ENCODE results near the gene SLC35A2. TPM values are rescaled to one million over a fixed set of nuclear protein-coding genes. Genes with fewer than 3 reads are reported as not detected.

The SLC35A2 gene
- total RNA-seq, 2 donors from 2014 or later: 12.5 to 20.1 TPM

DNA sequence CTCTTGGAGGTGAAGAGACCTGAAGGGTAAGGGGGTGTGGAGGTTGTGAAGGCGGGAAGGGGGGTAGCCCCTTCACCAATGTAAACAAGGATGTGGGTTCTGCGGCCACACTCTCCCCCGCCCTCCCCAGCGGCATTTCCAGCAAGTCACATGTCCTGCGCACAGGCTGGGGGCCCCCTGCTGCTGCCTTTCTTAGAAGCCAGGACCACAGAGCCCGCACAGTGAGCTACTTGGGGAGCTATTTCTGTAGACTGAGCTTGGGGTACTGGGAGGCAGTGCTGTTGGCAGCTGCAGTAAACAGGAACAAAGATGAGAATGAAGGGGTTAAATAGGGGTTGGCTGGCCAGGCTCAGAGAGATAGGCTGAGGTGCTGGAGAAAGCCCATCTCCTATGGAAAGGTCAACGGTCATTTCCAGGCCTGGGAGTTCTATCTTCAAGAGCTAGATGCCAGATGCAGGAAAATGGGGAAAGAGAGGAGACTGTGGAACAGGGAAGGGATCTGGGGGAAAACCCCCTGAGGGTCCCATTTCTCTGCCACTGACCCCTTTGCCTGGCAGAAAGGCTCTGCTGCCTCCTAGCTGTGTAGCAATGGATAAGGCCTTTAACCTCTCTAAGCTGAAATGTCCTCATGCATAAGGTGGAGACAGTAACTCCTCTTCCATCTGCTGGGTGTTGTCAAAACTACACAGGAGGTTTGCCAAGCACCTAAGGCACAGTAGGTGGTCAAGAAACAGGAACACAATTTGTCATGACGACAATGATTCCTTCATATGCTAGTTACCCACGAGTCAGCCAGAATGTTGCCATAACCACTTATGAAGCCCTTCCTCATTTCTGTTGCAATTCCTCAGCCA lies 25.8 kb upstream of the SLC35A2 start:
- WGBS, 2 donors: 62 to 63% methylated on average over 5 to 7 of the region's 9 CpGs
- peak overlapping the region in 1 of 4 donors; percentile 45 for H3K27ac ChIP-seq
- peaks cover 16% of the 10 kb centered on the region for H3K4me1 ChIP-seq
- H3K27me3 ChIP-seq: no peaks in the 10 kb centered on the region
- DNase-seq (peak in 2 of 4 donors; percentile 29 to 55), ATAC-seq (no peak)
- no peaks in the 10 kb centered on the region for H3K9me3 ChIP-seq
- intact Hi-C loops (cut with DNase I): no loop called here
- no peak overlapping the region for H3K4me3 ChIP-seq
- peaks cover 0 to 1% of the 10 kb centered on the region in 2 donors for H3K36me3 ChIP-seq (replicated peaks in 1 of 2; ENCODE audit: insufficient read depth in 1 of 2, low read depth in 2 of 2)
- TF ChIP-seq, protein P1, sequence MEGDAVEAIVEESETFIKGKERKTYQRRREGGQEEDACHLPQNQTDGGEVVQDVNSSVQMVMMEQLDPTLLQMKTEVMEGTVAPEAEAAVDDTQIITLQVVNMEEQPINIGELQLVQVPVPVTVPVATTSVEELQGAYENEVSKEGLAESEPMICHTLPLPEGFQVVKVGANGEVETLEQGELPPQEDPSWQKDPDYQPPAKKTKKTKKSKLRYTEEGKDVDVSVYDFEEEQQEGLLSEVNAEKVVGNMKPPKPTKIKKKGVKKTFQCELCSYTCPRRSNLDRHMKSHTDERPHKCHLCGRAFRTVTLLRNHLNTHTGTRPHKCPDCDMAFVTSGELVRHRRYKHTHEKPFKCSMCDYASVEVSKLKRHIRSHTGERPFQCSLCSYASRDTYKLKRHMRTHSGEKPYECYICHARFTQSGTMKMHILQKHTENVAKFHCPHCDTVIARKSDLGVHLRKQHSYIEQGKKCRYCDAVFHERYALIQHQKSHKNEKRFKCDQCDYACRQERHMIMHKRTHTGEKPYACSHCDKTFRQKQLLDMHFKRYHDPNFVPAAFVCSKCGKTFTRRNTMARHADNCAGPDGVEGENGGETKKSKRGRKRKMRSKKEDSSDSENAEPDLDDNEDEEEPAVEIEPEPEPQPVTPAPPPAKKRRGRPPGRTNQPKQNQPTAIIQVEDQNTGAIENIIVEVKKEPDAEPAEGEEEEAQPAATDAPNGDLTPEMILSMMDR (IDR thresholded peaks at IDR 0.05): no peak
- TF ChIP-seq POLR2A (IDR thresholded peaks at IDR 0.05): no peak

DNA sequence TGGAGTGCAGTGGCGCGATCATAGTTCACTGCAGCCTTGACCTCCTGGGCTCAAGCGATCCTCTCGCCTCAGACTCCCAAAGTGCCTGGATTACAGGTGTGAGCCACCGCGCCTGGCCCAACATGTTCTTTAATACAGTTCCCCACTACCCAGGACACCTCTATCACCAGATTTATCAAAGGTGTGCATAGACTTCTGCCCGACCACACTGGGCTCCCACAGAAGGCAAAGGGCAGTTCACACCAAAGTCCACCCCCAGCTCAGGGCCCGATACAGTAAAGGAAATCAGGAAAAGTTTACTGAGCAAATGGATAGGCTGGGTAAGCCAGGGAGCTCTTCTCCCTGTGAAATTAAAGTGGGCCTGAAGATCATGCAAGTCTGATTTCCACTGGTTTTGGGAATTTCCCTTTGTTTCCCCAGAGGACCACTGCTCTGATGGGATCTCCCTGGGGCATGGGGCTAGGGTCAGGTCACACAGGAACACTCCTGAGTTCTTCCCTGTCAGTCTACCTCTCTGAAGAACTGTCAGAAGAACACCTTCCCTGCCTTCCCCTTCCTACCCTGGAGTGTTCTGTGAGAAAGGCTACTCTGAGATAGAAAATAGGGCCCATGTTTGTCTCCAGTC lies 25.1 kb upstream of the SLC35A2 start:
- H3K36me3 ChIP-seq (replicated peaks in 1 of 2; ENCODE audit: insufficient read depth in 1 of 2, low read depth in 2 of 2): peaks cover 0 to 1% of the 10 kb centered on the region in 2 donors
- TF ChIP-seq, protein P1 (IDR thresholded peaks at IDR 0.05): no peak
- no peak for TF ChIP-seq POLR2A (IDR thresholded peaks at IDR 0.05)
- ATAC-seq (no peak), DNase-seq (no peak)
- intact Hi-C loops (cut with DNase I): no loop called here
- 84 to 92% methylated on average over 7 to 8 of the region's 8 CpGs for WGBS, 2 donors
- H3K9me3 ChIP-seq: no peaks in the 10 kb centered on the region
- H3K4me3 ChIP-seq: no peak overlapping the region
- peaks cover 10% of the 10 kb centered on the region for H3K4me1 ChIP-seq
- peak overlapping the region in 1 of 4 donors; percentile 8 for H3K27ac ChIP-seq
- no peaks in the 10 kb centered on the region for H3K27me3 ChIP-seq

DNA sequence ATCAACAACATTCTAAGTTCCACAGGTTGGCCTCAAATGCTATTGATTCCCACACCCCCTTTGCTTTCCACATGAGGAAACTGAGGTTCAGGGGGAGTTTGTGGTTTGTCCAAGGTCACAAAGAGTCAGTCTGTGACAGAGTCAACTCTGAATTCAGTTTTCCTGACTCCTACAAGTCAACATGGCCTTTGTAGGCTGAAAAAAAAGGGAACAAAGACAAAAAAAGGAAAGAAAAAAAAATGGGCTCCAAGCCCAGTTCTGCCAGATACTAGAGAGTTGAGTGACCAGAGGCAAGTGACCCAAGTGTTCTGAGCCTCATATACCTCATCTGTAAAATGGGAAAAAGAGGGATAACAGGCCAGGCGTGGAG lies 23.8 kb upstream of the SLC35A2 start:
- 67 to 100% methylated on average over 1 of the region's 1 CpG for WGBS, 2 donors
- DNase-seq (no peak), ATAC-seq (no peak)
- no peak for TF ChIP-seq POLR2A (IDR thresholded peaks at IDR 0.05)
- TF ChIP-seq, protein P1 (IDR thresholded peaks at IDR 0.05): no peak
- Histone ChIP-seq H3K4me1 (peaks cover under 1% of the 10 kb centered on the region), H3K27me3 (no peaks in the 10 kb centered on the region), H3K4me3 (no peak overlapping the region), H3K36me3 (replicated peaks in 1 of 2; ENCODE audit: insufficient read depth in 1 of 2, low read depth in 2 of 2) (peaks cover 0 to 1% of the 10 kb centered on the region in 2 donors), H3K9me3 (no peaks in the 10 kb centered on the region), H3K27ac (no peak overlapping the region)
- intact Hi-C loops (cut with DNase I): no loop called here

DNA sequence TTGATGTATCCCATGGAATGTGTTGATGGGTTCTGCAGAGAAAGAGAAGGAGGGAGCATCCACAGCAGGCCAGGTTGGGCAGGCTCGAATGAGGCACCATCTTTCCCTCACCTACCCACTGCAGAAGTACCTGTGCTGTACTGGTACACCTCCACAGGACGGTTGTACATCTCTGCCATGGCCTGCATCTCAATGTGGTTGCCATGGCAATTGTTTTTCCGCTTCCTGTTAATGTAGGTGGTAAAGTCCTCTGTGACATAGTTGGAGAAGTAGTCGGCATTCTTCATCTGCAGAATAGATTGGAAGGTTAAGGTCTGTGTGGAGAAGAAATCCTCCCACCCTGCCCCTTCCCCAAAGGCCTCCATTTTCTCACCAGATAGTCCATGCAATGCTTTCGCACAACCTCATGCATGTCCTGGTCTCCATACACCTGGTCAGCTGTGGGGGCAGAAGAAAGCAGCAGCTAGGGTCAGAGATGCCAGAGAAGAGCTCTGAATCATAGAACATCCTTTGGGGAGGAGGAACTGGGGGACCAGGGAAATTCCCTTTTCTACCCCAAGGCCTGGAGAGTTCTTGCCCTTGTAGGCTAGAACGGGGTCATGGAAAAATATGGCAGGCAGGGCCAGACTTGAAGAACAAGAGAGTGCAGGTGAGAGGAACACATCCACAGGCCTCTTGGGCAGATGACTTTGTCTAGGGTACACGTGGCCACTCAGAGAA lies 23.3 kb upstream of the SLC35A2 start:
- Histone ChIP-seq H3K36me3 (replicated peaks in 1 of 2; ENCODE audit: insufficient read depth in 1 of 2, low read depth in 2 of 2) (peaks cover 0 to 4% of the 10 kb centered on the region in 2 donors), H3K4me3 (no peak overlapping the region), H3K4me1 (no peaks in the 10 kb centered on the region), H3K27ac (no peak overlapping the region), H3K9me3 (no peaks in the 10 kb centered on the region), H3K27me3 (no peaks in the 10 kb centered on the region)
- intact Hi-C loops (cut with DNase I): no loop called here
- ATAC-seq: no peak
- no peak for DNase-seq
- TF ChIP-seq, protein P1 (IDR thresholded peaks at IDR 0.05): no peak
- TF ChIP-seq POLR2A (IDR thresholded peaks at IDR 0.05): no peak
- WGBS, 2 donors: 78 to 85% methylated on average over 4 to 5 of the region's 7 CpGs

Data from body of pancreas (tissue), 4 donors.